HCT116 (cell line): ENCODE data around the gene GAL.

ENCODE experiments used
- CTCF ChIP-seq, 3 experiments: fragments of 200-600 bp in 1 of 3; sonication (generic) in 1 of 3; IDR thresholded peaks in 2 of 3; conservative IDR thresholded peaks in 1 of 3; 2 replicates each; pipeline ENCODE4 v1.5.1; 2012 to 2017; ENCODE audit warnings: low read depth in 2 of 3, low read length in 2 of 3, antibody characterized with exemption in 1 of 3, borderline replicate concordance in 1 of 3, control low read depth in 1 of 3, mild to moderate bottlenecking in 1 of 3, mixed read lengths in 1 of 3, mixed run types in 1 of 3, moderate library complexity in 1 of 3; ENCODE audit not compliant: insufficient read depth in 1 of 3
- EZH2 ChIP-seq: fragments of 200-600 bp; sonication (generic); IDR thresholded peaks from 2 replicates; pipeline ENCODE4 v1.6.1; 2017; ENCODE audit warnings: antibody characterized with exemption, mixed run types
- EZH2phosphoT487 ChIP-seq: fragments of 200-600 bp; IDR thresholded peaks from 2 replicates; pipeline ENCODE4 v1.6.1; 2018; ENCODE audit warnings: antibody characterized with exemption, borderline replicate concordance
- MAX ChIP-seq: IDR thresholded peaks from 2 replicates; pipeline ENCODE4 v1.6.1; 2012
- POLR2A ChIP-seq: IDR thresholded peaks from 2 replicates; pipeline ENCODE4 v1.7.0; 2011; ENCODE audit warnings: borderline replicate concordance; ENCODE audit not compliant: insufficient read depth, insufficient read length; ENCODE audit errors: extremely low read depth
- SIN3A ChIP-seq: IDR thresholded peaks from 2 replicates; pipeline ENCODE4 v1.6.1; 2012; ENCODE audit warnings: low read depth
- TCF7L2 ChIP-seq: IDR thresholded peaks from 2 replicates; pipeline ENCODE4 v1.7.0; 2011; ENCODE audit warnings: borderline replicate concordance, inconsistent platforms; ENCODE audit not compliant: insufficient read depth, insufficient read length; ENCODE audit errors: extremely low read depth
- ZNF274 ChIP-seq: fragments of 200-500 bp; sonication (Bioruptor generic); IDR thresholded peaks from 2 replicates; pipeline ENCODE4 v1.6.1; 2014; ENCODE audit warnings: mild to moderate bottlenecking, low read depth, low read length, inconsistent platforms

- TF ChIP-seq CTCF (IDR thresholded peaks at IDR 0.05 in 2 of 3, conservative IDR thresholded peaks at IDR 0.05 in 1 of 3; ENCODE audit: borderline replicate concordance in 1 of 3, insufficient read depth in 1 of 3, low read depth in 2 of 3, low read length in 2 of 3): no peak
- TF ChIP-seq MAX: no peak
- no peak for TF ChIP-seq TCF7L2
- no peak for TF ChIP-seq POLR2A
- no peak for TF ChIP-seq ZNF274
- TF ChIP-seq EZH2: no peak
- no peak for TF ChIP-seq EZH2phosphoT487
- TF ChIP-seq SIN3A: no peak
These were observed 32.2 kb upstream of the GAL start for GRCh38 chr11:68651985-68652682.
